DMS114 treated with DMSO at 0.1 percent for 48 hours (cell line): Measurements from ENCODE around the gene PPP6R2.
A peak's percentile ranks its signal among the peaks of the same experiment; 100 is the strongest.

Experiments used
- DNase-seq: peaks from one replicate; lab custom pipeline; 2025; ENCODE audit not compliant: unreplicated experiment; lab: John Stamatoyannopoulos, UW

The PPP6R2 gene

GRCh38 chr22:50464451-50464850 lies 121.3 kb downstream of the PPP6R2 start:
- no peak for DNase-seq

GRCh38 chr22:50465066-50465930 lies 122.2 kb downstream of the PPP6R2 start:
- no peak for DNase-seq

GRCh38 chr22:50467341-50467740 lies 124.2 kb downstream of the PPP6R2 start:
- no peak for DNase-seq

GRCh38 chr22:50467773-50468440 lies 124.8 kb downstream of the PPP6R2 start:
- DNase-seq: no peak

GRCh38 chr22:50468626-50469025 lies 125.5 kb downstream of the PPP6R2 start:
- DNase-seq: no peak

GRCh38 chr22:50469377-50470305 lies 126.5 kb downstream of the PPP6R2 start:
- DNase-seq: no peak

GRCh38 chr22:50470491-50470890 lies 127.4 kb downstream of the PPP6R2 start:
- DNase-seq: no peak

GRCh38 chr22:50471197-50471847 lies 128.2 kb downstream of the PPP6R2 start:
- DNase-seq: no peak

GRCh38 chr22:50471962-50472361 lies 128.8 kb downstream of the PPP6R2 start:
- DNase-seq: no peak

GRCh38 chr22:50473088-50473487 lies 130.0 kb downstream of the PPP6R2 start:
- DNase-seq: no peak

GRCh38 chr22:50473855-50474671 lies 130.9 kb downstream of the PPP6R2 start:
- DNase-seq: no peak

- DNase-seq: peak; percentile 61
These were observed 131.9 kb downstream of the PPP6R2 start, which contains the start of gene SBF1 for GRCh38 chr22:50474710-50475651. TSS of gene SBF1 (minus strand) at chr22:50475035. CDS start at chr22:50474840, 195 bp downstream.

GRCh38 chr22:50475652-50476002 lies 132.5 kb downstream of the PPP6R2 start:
- no peak for DNase-seq

GRCh38 chr22:50476868-50477267 lies 133.7 kb downstream of the PPP6R2 start:
- DNase-seq: no peak

- no peak for DNase-seq
These were observed 134.8 kb downstream of the PPP6R2 start for GRCh38 chr22:50477923-50478322.

- DNase-seq: no peak
These were observed 136.6 kb downstream of the PPP6R2 start for GRCh38 chr22:50479721-50480120.

GRCh38 chr22:50481045-50481439 lies 137.9 kb downstream of the PPP6R2 start:
- no peak for DNase-seq

- no peak for DNase-seq
These were observed 138.4 kb downstream of the PPP6R2 start, which contains the start of gene ADM2 for GRCh38 chr22:50481440-50482106. TSS of gene ADM2 (plus strand) at chr22:50481543. CDS start at chr22:50481848, 305 bp downstream.
